Stimulated activated CD8-positive, alpha-beta memory T cell treated with anti-CD3 and anti-CD28 coated beads, Interleukin-12 subunit alpha, Interleukin-12 subunit beta, amount 100 ng/mL, for 24 hours (primary cell): ENCODE results near the gene C2CD4D.
"Not testable (repeated sequence)": the region's sequence is repeated elsewhere in the genome, so short reads cannot be mapped to it uniquely, and the experiment has no call there.

Experiments used
- DNase-seq: peaks from one replicate; pipeline ENCODE4 v3.0.0-alpha.2; 2020; ENCODE audit errors: extremely low read depth

C2CD4D gene

GRCh38 chr1:151839457-151840403 is at the start of gene C2CD4D:
TSS of gene C2CD4D (minus strand) at chr1:151839820. CDS start at chr1:151838989, 831 bp downstream.
- no peak for DNase-seq

GRCh38 chr1:151888972-151889570 is 49.5 kb upstream of the C2CD4D start:
- no peak for DNase-seq

- DNase-seq: no peak
Measured at GRCh38 chr1:151887028-151887427, 47.4 kb upstream of the C2CD4D start.

GRCh38 chr1:151885479-151885878 is 45.9 kb upstream of the C2CD4D start:
- no peak for DNase-seq

GRCh38 chr1:151884879-151885278 is 45.3 kb upstream of the C2CD4D start:
- DNase-seq: not testable (repeated sequence)

DNA sequence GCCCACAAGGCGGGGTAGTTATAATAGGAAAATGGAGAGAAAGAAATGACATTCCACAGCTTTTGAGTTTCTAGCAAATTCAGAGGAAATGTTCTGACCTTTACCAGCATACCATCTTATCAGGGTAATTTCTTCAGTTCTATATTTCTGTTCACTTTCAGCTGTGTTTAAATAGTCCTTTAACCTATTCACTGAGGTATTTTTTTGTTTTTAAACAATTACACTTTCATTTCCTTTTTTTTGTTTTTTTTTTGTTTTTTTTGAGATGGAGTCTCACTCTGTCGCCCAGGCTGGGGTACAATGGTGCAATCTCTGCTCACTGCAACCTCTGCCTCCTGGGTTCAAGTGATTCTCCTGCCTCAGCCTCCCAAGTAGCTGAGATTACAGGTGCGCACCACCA is 44.8 kb upstream of the C2CD4D start:
- DNase-seq: not testable (repeated sequence)

GRCh38 chr1:151883898-151884297 is 44.3 kb upstream of the C2CD4D start:
- not testable (repeated sequence) for DNase-seq

GRCh38 chr1:151882918-151883317 is 43.3 kb upstream of the C2CD4D start:
- not testable (repeated sequence) for DNase-seq

GRCh38 chr1:151882466-151882865 is 42.8 kb upstream of the C2CD4D start:
- DNase-seq: no peak

DNA sequence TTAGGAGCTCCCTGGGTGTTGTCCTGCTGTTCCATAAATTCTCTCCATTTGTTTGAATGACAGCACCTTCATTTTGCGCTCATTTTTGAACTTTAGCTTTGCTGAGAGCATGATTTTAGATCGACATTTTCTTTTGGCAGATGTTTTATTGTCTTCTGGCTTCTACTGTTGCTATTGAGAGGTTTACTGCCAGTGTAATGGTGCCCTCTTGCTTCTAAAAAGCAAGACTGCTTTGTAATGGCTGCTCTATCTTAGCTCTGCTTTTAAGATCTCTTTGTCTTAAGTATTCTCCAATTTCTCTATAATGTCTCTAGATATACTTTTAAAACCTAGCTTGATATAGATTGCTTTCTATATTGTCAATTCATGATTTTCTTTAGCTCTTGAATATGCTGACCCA is 41.9 kb upstream of the C2CD4D start:
- DNase-seq: no peak

DNA sequence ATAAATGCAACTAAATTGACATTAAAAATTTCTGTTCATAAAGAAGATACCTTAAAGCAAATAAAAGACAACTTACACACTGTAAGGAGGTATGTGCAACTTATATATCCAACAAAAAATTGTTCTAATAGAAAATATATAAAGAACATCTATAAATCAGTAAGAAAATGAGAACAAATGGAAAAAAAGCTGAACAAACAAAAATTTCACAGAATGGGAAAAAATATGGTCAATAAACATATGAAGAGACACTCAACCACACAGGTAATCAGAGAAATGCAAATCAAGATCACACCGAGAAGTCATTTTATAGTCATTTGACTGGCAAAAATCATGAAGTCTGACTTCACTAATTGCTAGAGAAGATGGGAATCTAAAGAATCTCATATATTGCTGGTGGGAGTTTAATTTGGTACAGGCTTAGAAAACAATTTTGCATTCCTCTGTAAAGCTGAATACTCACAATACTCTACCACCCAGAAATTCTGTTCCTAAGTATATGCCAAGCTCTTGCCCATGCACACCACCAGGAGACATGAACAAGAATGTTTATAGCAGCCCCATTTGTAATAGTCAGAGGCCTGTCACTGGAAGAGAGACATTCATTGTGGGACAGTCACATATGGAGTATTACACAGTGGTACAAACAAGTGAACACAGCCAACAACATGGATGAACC is 35.9 kb upstream of the C2CD4D start:
- DNase-seq: no peak

DNA sequence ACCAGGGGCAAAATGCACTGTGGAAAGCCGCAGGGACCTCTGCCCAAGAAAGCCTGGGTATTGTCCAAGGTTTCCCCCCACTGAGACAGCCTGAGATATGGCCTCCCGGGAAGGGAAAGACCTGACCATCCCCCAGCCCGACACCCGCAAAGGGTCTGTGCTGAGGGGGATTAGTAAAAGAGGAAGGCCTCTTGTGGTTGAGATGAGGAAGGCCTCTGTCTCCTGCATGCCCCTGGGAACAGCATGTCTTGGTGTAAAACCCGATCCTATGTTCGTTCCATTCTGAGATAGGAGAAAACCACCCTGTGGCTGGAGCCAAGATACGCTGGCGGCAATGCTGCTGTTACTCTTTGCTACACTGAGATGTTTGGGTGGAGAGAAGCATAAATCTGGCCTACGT is 33.2 kb upstream of the C2CD4D start:
- DNase-seq: not testable (repeated sequence)

- DNase-seq: no peak
Measured at GRCh38 chr1:151871284-151872030, 31.8 kb upstream of the C2CD4D start.

DNA sequence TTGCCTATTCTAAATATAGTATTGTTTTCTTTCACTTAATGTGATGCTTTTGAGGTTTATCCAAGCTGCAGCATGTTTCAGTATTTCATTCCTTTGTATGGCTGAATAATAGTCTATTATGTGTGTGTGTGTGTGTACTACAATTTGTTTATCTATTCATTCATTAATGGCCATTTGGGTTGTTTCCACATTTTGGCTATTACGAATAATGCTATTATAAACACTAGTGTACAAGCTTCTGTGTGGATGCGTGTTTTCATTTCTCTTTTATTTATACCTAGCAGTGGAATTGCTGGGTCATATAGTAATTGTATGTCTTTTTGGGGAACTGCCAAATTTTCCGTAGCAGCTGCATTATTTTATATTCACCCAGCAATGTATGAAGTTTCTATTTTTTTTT is 28.9 kb upstream of the C2CD4D start:
- DNase-seq: no peak

DNA sequence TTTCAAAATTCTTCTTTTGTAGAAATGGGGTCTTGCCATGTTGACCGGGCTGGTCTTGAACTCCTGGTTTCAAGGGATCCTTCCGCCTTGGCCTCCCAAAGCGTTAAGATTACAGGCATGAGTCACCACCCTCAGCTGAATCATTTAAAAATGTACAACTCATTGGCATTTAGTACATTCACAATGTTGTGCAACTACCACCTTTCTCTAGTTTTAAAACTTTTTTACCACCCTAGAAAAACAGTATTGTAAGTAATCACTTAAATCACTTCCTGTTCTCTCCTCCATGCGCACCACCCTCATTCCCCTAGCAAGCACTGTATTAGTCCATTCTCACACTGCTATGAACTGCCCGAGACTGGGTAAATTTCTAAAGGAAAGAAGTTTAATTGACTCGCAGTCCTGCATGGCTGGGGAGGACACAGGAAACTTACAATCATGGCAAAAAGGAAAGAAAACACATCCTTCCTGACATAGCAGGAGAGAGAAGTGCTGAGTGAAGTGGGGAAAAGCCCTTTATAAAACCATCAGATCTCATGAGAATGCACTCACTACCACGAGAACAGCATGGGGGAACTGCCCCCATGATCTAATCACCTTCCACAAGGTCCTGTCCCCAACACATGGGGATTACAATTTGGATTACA is 28.3 kb upstream of the C2CD4D start:
- DNase-seq: no peak

- DNase-seq: no peak
Measured at GRCh38 chr1:151867321-151867720, 27.7 kb upstream of the C2CD4D start.

- no peak for DNase-seq
Measured at GRCh38 chr1:151864411-151864810, 24.8 kb upstream of the C2CD4D start.

- DNase-seq: no peak
Measured at GRCh38 chr1:151862604-151863003, 23.0 kb upstream of the C2CD4D start.

DNA sequence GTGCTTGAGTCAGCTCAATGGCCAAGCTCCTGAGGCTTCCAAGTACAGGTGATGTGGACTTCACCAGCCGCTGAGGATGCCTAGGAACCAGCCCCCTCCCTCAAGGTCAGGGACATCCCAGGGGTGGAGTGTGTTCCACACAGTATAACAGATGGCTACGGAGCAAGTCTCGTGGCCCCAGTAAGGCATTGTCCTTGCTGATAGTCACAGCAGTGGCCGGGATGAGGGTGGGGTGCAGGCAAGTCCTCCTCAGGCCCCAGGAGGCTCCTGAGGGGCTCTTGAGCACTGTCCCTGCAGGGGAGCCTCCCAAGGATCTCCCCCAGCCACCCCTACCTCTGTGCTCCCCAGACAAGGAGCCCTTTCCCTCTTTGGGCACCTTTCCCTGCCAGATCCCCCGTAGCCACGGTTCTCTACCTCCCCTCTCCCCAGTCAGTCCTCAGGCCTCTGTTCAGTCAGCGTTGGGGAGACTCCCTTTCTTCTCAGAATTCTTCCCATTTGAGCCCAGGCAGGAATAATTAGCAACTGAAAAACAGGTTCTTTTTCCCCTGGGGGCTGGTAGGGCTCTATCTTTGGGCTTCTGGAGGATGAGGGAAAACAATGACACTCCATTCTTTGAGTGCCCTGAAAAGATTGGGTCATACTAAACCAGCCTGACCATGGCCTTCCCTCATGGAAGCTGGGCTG is 21.0 kb upstream of the C2CD4D start:
- no peak for DNase-seq

DNA sequence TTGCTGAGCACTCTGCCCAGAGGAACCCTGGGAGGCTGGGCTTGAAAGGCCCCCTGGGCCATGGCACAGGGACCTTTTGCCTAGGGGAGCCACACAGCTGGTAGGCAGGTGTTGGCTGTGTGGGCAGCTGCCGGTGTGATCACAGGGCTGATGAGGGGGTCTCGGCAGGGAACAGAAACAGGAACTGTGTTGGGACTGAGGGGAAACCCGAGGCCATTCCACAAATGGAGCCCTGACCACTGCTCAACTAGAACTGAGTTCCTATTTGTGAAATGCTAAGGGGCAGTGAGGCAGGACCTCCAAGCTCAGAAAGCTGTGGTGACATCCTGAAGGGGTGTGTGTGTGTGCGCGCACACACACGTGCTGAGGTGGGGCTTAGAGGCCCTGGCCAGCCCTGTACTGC is 20.3 kb upstream of the C2CD4D start:
- DNase-seq: no peak
